Adrenal gland (tissue), 5 donors: ENCODE data around the gene CHRNB2.

ENCODE experiments used
- CTCF ChIP-seq, 6 experiments: fragments of 450-650 bp in 4 of 6; fragments of 200-600 bp in 2 of 6; sonication (generic) in 1 of 6; IDR thresholded peaks; 1 replicate in 5 of 6; 2 replicates in 1 of 6; pipeline versions ENCODE4 v1.5.1 to v1.8.0; 2016 to 2021; ENCODE audit warnings: antibody characterized with exemption in 6 of 6, mild to moderate bottlenecking in 2 of 6, moderate library complexity in 1 of 6
- POLR2A ChIP-seq, 2 donors: fragments of 450-650 bp; IDR thresholded peaks; one replicate each; pipeline ENCODE4 v1.6.1; 2017; ENCODE audit warnings: antibody characterized with exemption in 2 of 2, mild to moderate bottlenecking in 2 of 2, moderate library complexity in 1 of 2
- donor health status: DM: no; HTN: no; CAD: no.

- TF ChIP-seq CTCF (IDR thresholded peaks at IDR 0.05), result no peak
- TF ChIP-seq POLR2A (IDR thresholded peaks at IDR 0.05), result no peak
Observed at GRCh38 chr1:154599658-154600057, 32.1 kb downstream of the CHRNB2 start.
